Measurements from ENCODE around the gene GTF2A1. TPM values are rescaled to one million over a fixed set of nuclear protein-coding genes. Genes with fewer than 3 reads are reported as not detected.
A peak's percentile ranks its signal among the peaks of the same experiment; 100 is the strongest.

The GTF2A1 gene
- polyA plus RNA-seq, 3 donors: 7.9 to 15.8 (median 9.2) TPM

DNA sequence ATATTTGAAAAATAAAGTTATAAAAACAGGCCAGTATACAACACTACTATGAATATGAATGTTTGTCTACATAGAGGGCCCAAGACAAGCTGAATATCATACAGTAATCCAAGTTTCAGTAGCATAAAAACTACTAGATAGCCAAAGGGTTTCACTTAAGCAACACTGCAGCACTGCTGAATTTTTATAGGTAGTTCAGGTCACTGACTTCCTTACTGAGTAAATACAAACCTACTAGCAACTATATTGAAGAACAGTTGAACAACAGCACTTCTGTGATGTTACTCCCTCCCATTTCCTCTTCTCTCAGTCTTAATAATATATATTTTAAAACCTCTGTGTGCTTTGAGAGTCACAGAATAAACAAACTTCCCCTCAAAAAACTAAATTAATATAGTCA is 42.7 kb downstream of the GTF2A1 start:
- Histone ChIP-seq H3K4me2 (replicated peaks; ENCODE audit: extremely low read depth, low read length, poor library complexity, severe bottlenecking) (no peak overlapping the region), H3K36me3 (replicated peaks in 1 of 2; ENCODE audit: control insufficient read depth in 1 of 2, insufficient read depth in 2 of 2, low read length in 2 of 2) (peaks cover 2 to 23% of the 10 kb centered on the region in 2 donors), H3K27me3 (ENCODE audit: control insufficient read depth in 2 of 2, insufficient read depth in 2 of 2, low read length in 2 of 2) (no peaks in the 10 kb centered on the region), H3K9ac (ENCODE audit: insufficient read depth, low read length, poor library complexity, severe bottlenecking) (no peak overlapping the region), H2AFZ (ENCODE audit: insufficient read depth, low read depth, low read length, poor library complexity, severe bottlenecking) (no peak overlapping the region), H4K20me1 (ENCODE audit: insufficient read depth, low read length) (no peaks in the 10 kb centered on the region), H3K27ac (ENCODE audit: low read depth in 1 of 2, low read length in 2 of 2) (peak overlapping the region in 1 of 2 donors; percentile 74), H3K4me3 (replicated peaks in 1 of 3; ENCODE audit: low read depth in 2 of 3, low read length in 3 of 3) (no peak overlapping the region), H3K4me1 (ENCODE audit: control insufficient read depth in 1 of 2, insufficient read depth in 2 of 2, low read length in 2 of 2) (peaks cover 21 to 36% of the 10 kb centered on the region in 2 donors), H3K79me2 (ENCODE audit: insufficient read depth, low read length) (peaks cover 7% of the 10 kb centered on the region), H3K9me3 (replicated peaks in 1 of 2; ENCODE audit: control insufficient read depth in 1 of 2, insufficient read depth in 1 of 2, low read length in 2 of 2) (no peaks in the 10 kb centered on the region)
- TF ChIP-seq, protein P1, sequence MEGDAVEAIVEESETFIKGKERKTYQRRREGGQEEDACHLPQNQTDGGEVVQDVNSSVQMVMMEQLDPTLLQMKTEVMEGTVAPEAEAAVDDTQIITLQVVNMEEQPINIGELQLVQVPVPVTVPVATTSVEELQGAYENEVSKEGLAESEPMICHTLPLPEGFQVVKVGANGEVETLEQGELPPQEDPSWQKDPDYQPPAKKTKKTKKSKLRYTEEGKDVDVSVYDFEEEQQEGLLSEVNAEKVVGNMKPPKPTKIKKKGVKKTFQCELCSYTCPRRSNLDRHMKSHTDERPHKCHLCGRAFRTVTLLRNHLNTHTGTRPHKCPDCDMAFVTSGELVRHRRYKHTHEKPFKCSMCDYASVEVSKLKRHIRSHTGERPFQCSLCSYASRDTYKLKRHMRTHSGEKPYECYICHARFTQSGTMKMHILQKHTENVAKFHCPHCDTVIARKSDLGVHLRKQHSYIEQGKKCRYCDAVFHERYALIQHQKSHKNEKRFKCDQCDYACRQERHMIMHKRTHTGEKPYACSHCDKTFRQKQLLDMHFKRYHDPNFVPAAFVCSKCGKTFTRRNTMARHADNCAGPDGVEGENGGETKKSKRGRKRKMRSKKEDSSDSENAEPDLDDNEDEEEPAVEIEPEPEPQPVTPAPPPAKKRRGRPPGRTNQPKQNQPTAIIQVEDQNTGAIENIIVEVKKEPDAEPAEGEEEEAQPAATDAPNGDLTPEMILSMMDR (IDR thresholded peaks at IDR 0.05): no peak
- intact Hi-C loops (cut with micrococcal nuclease): loop anchor here in 1 of 2 donors (10.0 kb wide), 1 partner anchor 47 kb away; the partner anchor contains the start of gene GTF2A1
- DNase-seq: peak in 1 of 3 donors; percentile 10
- Mint-ChIP-seq H3K4me1 (peaks cover 33% of the 10 kb centered on the region), H3K27me3 (ENCODE audit: low read depth in 3 of 3) (no peaks in the 10 kb centered on the region), H3K4me3 (no peak overlapping the region), H3K9me3 (no peaks in the 10 kb centered on the region), H3K27ac (peak overlapping the region in 2 of 7 donors; percentile 4 to 46), H3K36me3 (peaks cover 24 to 34% of the 10 kb centered on the region in 2 donors)

DNA sequence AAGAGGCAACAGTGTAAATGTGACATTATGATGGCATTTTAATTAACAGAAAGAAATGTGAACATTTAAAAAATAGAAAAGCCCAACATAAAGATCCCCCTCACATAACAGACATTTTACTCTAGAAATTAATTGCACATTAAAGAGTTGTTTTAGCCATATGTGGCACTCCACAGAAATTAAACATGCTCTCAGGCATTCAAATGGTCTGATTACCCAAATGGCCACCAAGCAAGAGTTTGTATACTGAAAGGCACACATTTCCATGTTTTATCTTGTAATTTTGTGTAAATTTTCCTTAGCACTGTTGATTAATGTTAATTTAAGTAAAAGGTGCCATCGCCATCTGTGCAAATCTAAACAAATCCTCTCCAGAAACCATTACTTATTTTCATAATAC is 43.5 kb downstream of the GTF2A1 start:
- H3K27ac Mint-ChIP-seq: peak overlapping the region; percentile 15 to 95 (median 91)
- peak overlapping the region; percentile 36 for H3K4me2 ChIP-seq (replicated peaks; ENCODE audit: extremely low read depth, low read length, poor library complexity, severe bottlenecking)

More for the DNA sequence above, 43.5 kb downstream of the GTF2A1 start:
- no peak overlapping the region for H3K9ac ChIP-seq (ENCODE audit: insufficient read depth, low read length, poor library complexity, severe bottlenecking)
- no peaks in the 10 kb centered on the region for H4K20me1 ChIP-seq (ENCODE audit: insufficient read depth, low read length)
- Mint-ChIP-seq H3K27me3 (ENCODE audit: low read depth in 3 of 3) (no peaks in the 10 kb centered on the region), H3K9me3 (no peaks in the 10 kb centered on the region), H3K4me1 (peaks cover 40% of the 10 kb centered on the region), H3K36me3 (peaks cover 17 to 28% of the 10 kb centered on the region in 2 donors), H3K4me3 (no peak overlapping the region)
- intact Hi-C loops (cut with micrococcal nuclease): loop anchor here in 1 of 2 donors (10.0 kb wide), 1 partner anchor 48 kb away; the partner anchor contains the start of gene GTF2A1
- H3K9me3 ChIP-seq (replicated peaks in 1 of 2; ENCODE audit: control insufficient read depth in 1 of 2, insufficient read depth in 1 of 2, low read length in 2 of 2): no peaks in the 10 kb centered on the region
- no CpG with 5 or more reads among the region's 1 CpG for WGBS (ENCODE audit: insufficient coverage)
- H3K79me2 ChIP-seq (ENCODE audit: insufficient read depth, low read length): peaks cover 6% of the 10 kb centered on the region
- no peak for DNase-seq
- H3K36me3 ChIP-seq (replicated peaks in 1 of 2; ENCODE audit: control insufficient read depth in 1 of 2, insufficient read depth in 2 of 2, low read length in 2 of 2): peaks cover 0 to 17% of the 10 kb centered on the region in 2 donors
- peaks cover 21 to 36% of the 10 kb centered on the region in 2 donors for H3K4me1 ChIP-seq (ENCODE audit: control insufficient read depth in 1 of 2, insufficient read depth in 2 of 2, low read length in 2 of 2)
- peak overlapping the region in 1 of 2 donors; percentile 74 for H3K27ac ChIP-seq (ENCODE audit: low read depth in 1 of 2, low read length in 2 of 2)
- H3K4me3 ChIP-seq (replicated peaks in 1 of 3; ENCODE audit: low read depth in 2 of 3, low read length in 3 of 3): peak overlapping the region in 2 of 3 experiments; percentile 12 to 33
- H2AFZ ChIP-seq (ENCODE audit: insufficient read depth, low read depth, low read length, poor library complexity, severe bottlenecking): no peak overlapping the region
- TF ChIP-seq, protein P1 (IDR thresholded peaks at IDR 0.05): no peak
- no peaks in the 10 kb centered on the region for H3K27me3 ChIP-seq (ENCODE audit: control insufficient read depth in 2 of 2, insufficient read depth in 2 of 2, low read length in 2 of 2)

All from CD14-positive monocyte (primary cell).